ENCODE measurements around the gene HSF2.

DNA sequence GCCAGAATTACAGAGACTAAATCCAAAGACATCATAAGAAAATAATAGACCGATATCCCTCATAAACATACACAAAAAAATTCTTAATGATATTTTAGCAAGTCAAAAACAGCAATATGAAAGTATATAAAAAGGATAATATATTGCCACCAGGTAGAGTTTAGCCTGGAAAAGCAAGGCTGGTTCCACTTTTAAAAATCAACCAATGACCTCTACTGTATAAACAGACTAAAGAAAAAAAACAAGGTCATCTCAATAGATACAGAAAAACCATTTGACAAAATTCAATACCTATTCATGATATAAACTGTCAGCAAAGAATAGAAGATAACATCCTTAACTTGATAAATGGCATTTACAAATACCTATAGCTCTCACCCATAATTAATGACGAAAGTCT lies 62.4 kb downstream of the HSF2 start:
- TF ChIP-seq POLR2A (IDR thresholded peaks at IDR 0.05) = no peak
- no peak for TF ChIP-seq CTCF (IDR thresholded peaks at IDR 0.05)
